DOHH2 (cell line): ENCODE data around the gene MRGPRF.

Experiments used
- EZH2phosphoT487 ChIP-seq: fragments of 200-600 bp; sonication (generic); IDR thresholded peaks from 2 replicates; pipeline ENCODE4 v1.6.1; 2017; ENCODE audit warnings: borderline replicate concordance, mild to moderate bottlenecking, antibody characterized with exemption, low read length, moderate library complexity, mixed read lengths
- TF ChIP-seq, protein P1 (sequence below): fragments of 200-600 bp; sonication (generic); IDR thresholded peaks from one replicate; pipeline ENCODE4 v1.5.1; 2014; ENCODE audit warnings: antibody characterized with exemption, mild to moderate bottlenecking, low read depth, low read length; ENCODE audit not compliant: poor library complexity, severe bottlenecking

DNA sequence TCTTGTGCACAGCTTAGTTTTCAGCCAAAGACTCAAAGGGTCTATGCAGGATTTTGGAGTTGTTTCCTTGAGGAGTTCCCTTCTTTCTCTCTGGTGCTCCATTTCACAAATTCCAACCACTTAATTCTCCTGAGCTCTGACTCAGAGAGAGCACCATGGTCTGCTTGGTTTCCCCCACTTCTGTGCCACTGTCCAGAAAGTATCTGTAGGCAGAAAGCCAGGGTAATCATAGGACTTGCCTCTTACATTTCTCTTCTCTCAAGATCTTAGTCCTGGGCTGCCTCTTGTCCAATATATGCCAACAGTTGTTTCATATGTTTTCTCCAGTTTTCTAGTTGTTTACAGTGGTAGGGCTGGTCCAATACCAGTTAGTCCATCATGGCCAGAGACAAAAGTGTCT is 25.8 kb downstream of the MRGPRF start:
- TF ChIP-seq, protein P1, sequence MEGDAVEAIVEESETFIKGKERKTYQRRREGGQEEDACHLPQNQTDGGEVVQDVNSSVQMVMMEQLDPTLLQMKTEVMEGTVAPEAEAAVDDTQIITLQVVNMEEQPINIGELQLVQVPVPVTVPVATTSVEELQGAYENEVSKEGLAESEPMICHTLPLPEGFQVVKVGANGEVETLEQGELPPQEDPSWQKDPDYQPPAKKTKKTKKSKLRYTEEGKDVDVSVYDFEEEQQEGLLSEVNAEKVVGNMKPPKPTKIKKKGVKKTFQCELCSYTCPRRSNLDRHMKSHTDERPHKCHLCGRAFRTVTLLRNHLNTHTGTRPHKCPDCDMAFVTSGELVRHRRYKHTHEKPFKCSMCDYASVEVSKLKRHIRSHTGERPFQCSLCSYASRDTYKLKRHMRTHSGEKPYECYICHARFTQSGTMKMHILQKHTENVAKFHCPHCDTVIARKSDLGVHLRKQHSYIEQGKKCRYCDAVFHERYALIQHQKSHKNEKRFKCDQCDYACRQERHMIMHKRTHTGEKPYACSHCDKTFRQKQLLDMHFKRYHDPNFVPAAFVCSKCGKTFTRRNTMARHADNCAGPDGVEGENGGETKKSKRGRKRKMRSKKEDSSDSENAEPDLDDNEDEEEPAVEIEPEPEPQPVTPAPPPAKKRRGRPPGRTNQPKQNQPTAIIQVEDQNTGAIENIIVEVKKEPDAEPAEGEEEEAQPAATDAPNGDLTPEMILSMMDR = no peak
- no peak for TF ChIP-seq EZH2phosphoT487
